Tibial nerve (tissue), 4 donors: Measurements from ENCODE around the gene JAML. TPM values are rescaled to one million over a fixed set of nuclear protein-coding genes. Genes with fewer than 3 reads are reported as not detected.

Experiments
- DNase-seq, 2 donors: peaks; one replicate each; pipeline ENCODE4 v3.0.0-alpha.2; 2019; ENCODE audit warnings: low spot score in 2 of 2
- H3K27ac ChIP-seq, 4 donors: fragments of 200-600 bp; sonication (generic) in 3 of 4; one replicate each; pipeline ENCODE4 v1.5.1; 2017 to 2019; ENCODE audit warnings: mild to moderate bottlenecking in 1 of 4
- H3K27me3 ChIP-seq, 2 donors: fragments of 200-600 bp; sonication (generic) in 1 of 2; one replicate each; pipeline versions ENCODE4 v1.5.1 to v1.6.0; 2017 to 2019
- H3K36me3 ChIP-seq, 3 donors: fragments of 200-600 bp; sonication (generic); one replicate each; pipeline ENCODE4 v1.5.1; 2018 to 2019
- H3K4me1 ChIP-seq, 4 donors: fragments of 200-600 bp; sonication (generic) in 3 of 4; one replicate each; pipeline ENCODE4 v1.5.1; 2017 to 2019
- H3K4me3 ChIP-seq, 4 donors: fragments of 200-600 bp; sonication (generic) in 3 of 4; one replicate each; pipeline ENCODE4 v1.5.1; 2017 to 2019; ENCODE audit warnings: mild to moderate bottlenecking in 1 of 4, moderate library complexity in 1 of 4
- H3K9me3 ChIP-seq, 4 donors: fragments of 200-600 bp; sonication (generic) in 3 of 4; one replicate each; pipeline ENCODE4 v1.5.1; 2017 to 2019
- EP300 ChIP-seq, 2 donors: sonication (generic); formaldehyde crosslinking; IDR thresholded peaks; one replicate each; pipeline ENCODE4 v1.6.1; 2017; ENCODE audit warnings: antibody characterized with exemption in 2 of 2, mild to moderate bottlenecking in 1 of 2
- POLR2A ChIP-seq, 2 donors: fragments of 450-650 bp; IDR thresholded peaks; one replicate each; pipeline ENCODE4 v1.6.1; 2017; ENCODE audit warnings: antibody characterized with exemption in 2 of 2, mild to moderate bottlenecking in 2 of 2, moderate library complexity in 2 of 2
- WGBS, 2 donors: methylation state at CpG; one replicate each; pipeline ENCODE4 v1.1.5; 2018; 5-methylcytosine and 5-hydroxymethylcytosine counted together
- total RNA-seq, 4 donors: library from RNA; depleted of rRNA; stranded (reverse); fragments of >200 nt; gene quantifications; one replicate each; pipeline ENCODE4 v1.1.0, GENCODE V29; 2016
- TF ChIP-seq, protein P1 (sequence below), 5 experiments: fragments of 200-600 bp in 3 of 5; fragments of 450-650 bp in 2 of 5; sonication (generic) in 3 of 5; IDR thresholded peaks; one replicate each; pipeline ENCODE4 v1.5.1; 2016 to 2019; ENCODE audit warnings: antibody characterized with exemption in 5 of 5, mild to moderate bottlenecking in 3 of 5, moderate library complexity in 2 of 5

JAML gene
- total RNA-seq, 4 donors from 2014 or later, result 0.60 to 4.5 (median 3.9) TPM

DNA sequence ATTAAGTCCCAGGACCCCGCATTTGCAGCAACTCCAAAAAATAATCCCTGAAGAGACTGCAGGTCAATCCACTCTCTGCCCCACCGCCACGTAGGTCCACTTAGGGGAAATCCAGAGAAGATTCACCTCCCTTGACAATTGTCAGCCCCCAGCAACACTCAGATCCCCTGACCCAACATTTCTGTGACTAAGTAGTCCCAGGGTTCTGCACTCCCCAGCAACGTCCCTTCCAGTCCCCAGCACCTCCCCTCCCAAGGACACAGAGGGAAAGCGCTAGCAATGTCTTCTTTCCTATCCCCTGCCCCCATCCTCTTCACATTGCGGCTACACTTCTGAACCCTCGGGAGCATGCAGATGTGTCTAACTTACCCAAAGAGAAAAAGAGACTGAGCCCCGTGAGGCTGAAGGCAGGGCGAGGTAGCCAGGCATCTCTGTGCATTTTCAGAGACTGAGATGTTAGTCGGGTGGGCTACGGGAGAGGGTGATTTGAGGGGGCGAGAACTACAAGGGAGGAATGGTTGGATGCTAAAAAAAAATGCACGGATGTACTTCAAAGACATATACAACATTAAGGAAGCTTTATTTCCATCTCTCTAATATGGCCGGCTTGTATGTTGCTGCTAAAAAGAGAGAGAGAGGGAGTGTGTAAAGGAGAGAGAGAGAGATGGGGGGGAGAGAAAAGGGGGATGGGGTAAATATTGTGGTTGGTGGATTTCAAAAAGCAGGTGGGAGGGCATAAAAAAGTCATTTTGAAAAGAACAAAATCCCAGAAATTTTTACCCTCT, 48.6 kb downstream of the JAML start, which contains the start of gene SCN2B:
Gene SCN2B, minus strand, starts transcription at position 647 of the 785 bp plus-strand sequence. Its CDS starts 208 bp downstream, at position 439.
- Histone ChIP-seq H3K9me3 (no peaks in the 10 kb centered on the region), H3K27me3 (peaks cover 0 to under 1% of the 10 kb centered on the region in 2 donors), H3K27ac (peak within 1 kb of the TSS in 2 of 4 donors; percentile 29 to 34), H3K4me1 (peaks cover 0 to 34% (median 0%) of the 10 kb centered on the region in 4 donors), H3K4me3 (peak within 1 kb of the TSS; percentile 15 to 44 (median 28)), H3K36me3 (no peaks in the 10 kb centered on the region)
- 19 to 22% methylated on average over 14 of the region's 14 CpGs for WGBS, 2 donors
- TF ChIP-seq EP300 (IDR thresholded peaks at IDR 0.05) (no peak), POLR2A (IDR thresholded peaks at IDR 0.05) (no peak)
- TF ChIP-seq, protein P1, sequence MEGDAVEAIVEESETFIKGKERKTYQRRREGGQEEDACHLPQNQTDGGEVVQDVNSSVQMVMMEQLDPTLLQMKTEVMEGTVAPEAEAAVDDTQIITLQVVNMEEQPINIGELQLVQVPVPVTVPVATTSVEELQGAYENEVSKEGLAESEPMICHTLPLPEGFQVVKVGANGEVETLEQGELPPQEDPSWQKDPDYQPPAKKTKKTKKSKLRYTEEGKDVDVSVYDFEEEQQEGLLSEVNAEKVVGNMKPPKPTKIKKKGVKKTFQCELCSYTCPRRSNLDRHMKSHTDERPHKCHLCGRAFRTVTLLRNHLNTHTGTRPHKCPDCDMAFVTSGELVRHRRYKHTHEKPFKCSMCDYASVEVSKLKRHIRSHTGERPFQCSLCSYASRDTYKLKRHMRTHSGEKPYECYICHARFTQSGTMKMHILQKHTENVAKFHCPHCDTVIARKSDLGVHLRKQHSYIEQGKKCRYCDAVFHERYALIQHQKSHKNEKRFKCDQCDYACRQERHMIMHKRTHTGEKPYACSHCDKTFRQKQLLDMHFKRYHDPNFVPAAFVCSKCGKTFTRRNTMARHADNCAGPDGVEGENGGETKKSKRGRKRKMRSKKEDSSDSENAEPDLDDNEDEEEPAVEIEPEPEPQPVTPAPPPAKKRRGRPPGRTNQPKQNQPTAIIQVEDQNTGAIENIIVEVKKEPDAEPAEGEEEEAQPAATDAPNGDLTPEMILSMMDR (IDR thresholded peaks at IDR 0.05), result no peak
- DNase-seq, result no peak

DNA sequence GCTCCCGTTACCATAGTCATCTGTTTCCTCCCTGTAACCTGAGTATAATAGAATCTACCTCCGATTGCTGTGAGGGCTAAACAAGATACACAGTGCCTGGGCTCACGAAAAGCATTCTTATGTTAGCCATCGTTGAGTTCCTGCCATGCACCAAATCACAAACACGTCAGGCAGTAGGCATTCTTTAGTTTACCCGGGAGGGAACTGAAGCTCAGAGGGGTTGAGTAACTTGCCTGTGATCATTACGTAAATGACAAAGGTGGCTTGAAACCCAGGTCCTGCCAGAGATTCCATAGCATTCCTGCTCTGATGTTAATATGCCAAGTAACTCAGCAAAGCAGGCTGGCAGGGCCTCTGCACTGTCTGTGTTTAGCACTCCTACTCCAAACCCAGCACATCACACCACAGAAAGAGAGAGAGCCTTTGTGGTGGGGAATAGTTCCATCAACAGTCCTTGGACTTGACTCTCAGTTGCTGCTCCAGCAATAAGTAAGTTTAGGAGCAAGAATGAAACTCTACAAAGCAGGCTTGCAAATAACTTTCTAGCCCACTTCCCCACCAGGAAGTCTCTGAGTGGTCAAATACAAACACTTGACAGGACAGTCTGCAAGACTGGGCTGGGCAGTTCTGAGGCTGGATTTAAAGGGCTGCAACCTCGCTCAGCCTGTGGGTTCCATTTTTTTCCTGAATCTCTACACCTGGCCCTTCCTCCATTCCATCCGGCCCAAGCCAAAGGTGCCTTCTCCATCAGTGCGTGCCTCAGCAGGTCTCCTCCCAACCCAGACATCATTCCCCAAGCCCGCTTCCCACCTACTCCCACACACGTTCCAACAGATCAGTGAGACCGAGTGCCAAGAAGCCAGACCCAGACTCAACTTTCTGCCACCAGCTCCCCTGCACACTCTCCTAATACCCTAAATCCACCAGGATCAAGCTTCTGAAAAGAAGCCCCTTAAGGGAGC, 49.5 kb downstream of the JAML start:
- TF ChIP-seq, protein P1 (IDR thresholded peaks at IDR 0.05), result no peak
- no peak for TF ChIP-seq EP300 (IDR thresholded peaks at IDR 0.05)
- TF ChIP-seq POLR2A (IDR thresholded peaks at IDR 0.05), result no peak
- peak overlapping the region in 2 of 4 donors; percentile 26 to 44 for H3K4me3 ChIP-seq
- 50 to 53% methylated on average over 13 of the region's 13 CpGs for WGBS, 2 donors
- DNase-seq, result no peak
- H3K4me1 ChIP-seq, result peaks cover 0 to 28% (median 0%) of the 10 kb centered on the region in 4 donors
- H3K27ac ChIP-seq, result peak overlapping the region in 2 of 4 donors; percentile 2 to 34
- H3K9me3 ChIP-seq, result no peaks in the 10 kb centered on the region
- peaks cover 0 to 8% of the 10 kb centered on the region in 2 donors for H3K27me3 ChIP-seq
- H3K36me3 ChIP-seq, result no peaks in the 10 kb centered on the region

DNA sequence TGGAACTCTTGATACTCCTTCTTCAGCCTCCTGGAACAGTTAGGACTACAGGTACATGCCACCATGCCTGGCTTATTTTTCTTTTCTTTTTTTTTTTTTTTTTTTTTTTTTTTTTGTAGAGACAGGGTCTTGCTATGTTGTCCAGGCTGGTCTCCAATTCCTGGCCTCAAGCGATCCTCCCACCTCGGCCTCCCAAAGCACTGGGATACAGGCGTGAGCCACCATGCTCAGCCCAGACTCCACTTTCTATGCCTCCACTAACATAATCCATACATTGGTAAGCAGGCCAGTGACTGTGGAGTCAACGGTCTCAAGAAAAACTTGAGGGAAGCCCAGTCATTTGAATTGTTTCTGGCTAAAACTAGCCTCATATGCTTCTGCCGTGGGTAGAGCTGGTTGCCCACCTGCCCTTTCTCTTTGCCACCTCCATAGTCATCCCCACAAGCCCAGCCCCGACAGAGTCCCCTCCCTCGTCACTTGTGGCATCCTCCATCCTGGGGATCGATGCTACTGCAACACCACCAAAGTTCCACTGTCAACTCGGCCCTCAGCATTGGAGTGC, 50.7 kb downstream of the JAML start:
- WGBS, 2 donors, result 85 to 93% methylated on average over 9 of the region's 9 CpGs

DNA sequence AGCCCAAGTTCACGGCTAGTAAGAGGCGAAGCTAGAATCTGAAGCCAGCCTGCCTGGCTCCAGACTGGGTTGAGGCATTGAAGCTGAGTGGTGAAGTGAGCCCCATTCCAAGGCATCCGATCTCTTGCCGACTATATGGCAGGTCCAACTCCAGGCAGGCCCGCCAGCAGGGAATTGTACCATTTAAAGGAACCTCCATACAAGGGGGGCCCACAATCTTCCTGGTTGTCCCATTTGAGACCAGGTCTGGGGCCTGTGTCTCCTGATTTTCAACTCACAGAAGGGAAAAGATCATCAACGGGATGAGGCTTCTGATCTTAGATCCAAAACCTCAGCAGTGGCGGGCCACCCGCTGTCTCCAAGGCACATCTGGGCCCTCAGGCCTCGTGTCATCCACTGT, 52.5 kb downstream of the JAML start:
- no peak for DNase-seq

More for the DNA sequence above, 50.7 kb downstream of the JAML start:
- DNase-seq, result no peak
- Histone ChIP-seq H3K27me3 (peaks cover 0 to 12% of the 10 kb centered on the region in 2 donors), H3K4me3 (no peak overlapping the region), H3K4me1 (peaks cover 0 to 23% (median 0%) of the 10 kb centered on the region in 4 donors), H3K36me3 (no peaks in the 10 kb centered on the region), H3K27ac (no peak overlapping the region), H3K9me3 (no peaks in the 10 kb centered on the region)
- TF ChIP-seq EP300 (IDR thresholded peaks at IDR 0.05), result no peak
- TF ChIP-seq, protein P1 (IDR thresholded peaks at IDR 0.05), result no peak
- no peak for TF ChIP-seq POLR2A (IDR thresholded peaks at IDR 0.05)

More for the DNA sequence above, 52.5 kb downstream of the JAML start:
- Histone ChIP-seq H3K4me3 (no peak overlapping the region), H3K27me3 (peaks cover 0 to 12% of the 10 kb centered on the region in 2 donors), H3K4me1 (peaks cover 0 to 23% (median 0%) of the 10 kb centered on the region in 4 donors), H3K36me3 (peaks cover 0 to 5% (median 0%) of the 10 kb centered on the region in 3 donors), H3K27ac (no peak overlapping the region), H3K9me3 (no peaks in the 10 kb centered on the region)
- 84 to 90% methylated on average over 9 of the region's 9 CpGs for WGBS, 2 donors
- TF ChIP-seq POLR2A (IDR thresholded peaks at IDR 0.05), result no peak
- TF ChIP-seq, protein P1 (IDR thresholded peaks at IDR 0.05), result no peak
- no peak for TF ChIP-seq EP300 (IDR thresholded peaks at IDR 0.05)
